Effector memory CD4-positive, alpha-beta T cell (primary cell): ENCODE measurements around the gene ZNF154.

Experiments
- DNase-seq, 3 donors: peaks; one replicate each; pipeline ENCODE4 v3.0.0-alpha.2; 2020
- H3K27ac ChIP-seq: 2 replicates; pipeline ENCODE4 v1.7.0; 2013; ENCODE audit warnings: mild to moderate bottlenecking, low read length, moderate library complexity; ENCODE audit not compliant: insufficient read depth, poor library complexity, severe bottlenecking
- H3K27me3 ChIP-seq: replicated peaks from 2 replicates; pipeline ENCODE4 v1.7.0; 2013; ENCODE audit warnings: mild to moderate bottlenecking, low read length; ENCODE audit not compliant: insufficient read depth, control insufficient read depth, poor library complexity, severe bottlenecking
- H3K36me3 ChIP-seq: 2 replicates; pipeline ENCODE4 v1.7.0; 2013; ENCODE audit warnings: mild to moderate bottlenecking, low read length, moderate library complexity; ENCODE audit not compliant: control insufficient read depth, insufficient read depth
- H3K4me1 ChIP-seq: 2 replicates; pipeline ENCODE4 v1.7.0; 2013; ENCODE audit warnings: low read length, mild to moderate bottlenecking; ENCODE audit not compliant: control insufficient read depth, insufficient read depth, poor library complexity, severe bottlenecking
- H3K4me3 ChIP-seq: 2 replicates; pipeline ENCODE4 v1.7.0; 2013; ENCODE audit warnings: low read length, low read depth, mild to moderate bottlenecking; ENCODE audit not compliant: insufficient read depth, poor library complexity, severe bottlenecking
- H3K9me3 ChIP-seq: 2 replicates; pipeline ENCODE4 v1.7.0; 2013; ENCODE audit warnings: mild to moderate bottlenecking, low read length, moderate library complexity; ENCODE audit not compliant: control insufficient read depth

Gene ZNF154

GRCh38 chr19:57656346-57656745 is 52.7 kb downstream of the ZNF154 start:
- H3K4me3 ChIP-seq, result no peak overlapping the region
- H3K9me3 ChIP-seq, result no peaks in the 10 kb centered on the region
- no peak overlapping the region for H3K27ac ChIP-seq
- no peaks in the 10 kb centered on the region for H3K36me3 ChIP-seq
- no peaks in the 10 kb centered on the region for H3K4me1 ChIP-seq
- DNase-seq, result no peak
- no peaks in the 10 kb centered on the region for H3K27me3 ChIP-seq

- Histone ChIP-seq H3K27me3 (no peaks in the 10 kb centered on the region), H3K27ac (no peak overlapping the region), H3K9me3 (no peaks in the 10 kb centered on the region), H3K4me1 (no peaks in the 10 kb centered on the region), H3K4me3 (no peak overlapping the region), H3K36me3 (no peaks in the 10 kb centered on the region)
- no peak for DNase-seq
These were observed 53.6 kb downstream of the ZNF154 start for GRCh38 chr19:57655443-57655842.

DNA sequence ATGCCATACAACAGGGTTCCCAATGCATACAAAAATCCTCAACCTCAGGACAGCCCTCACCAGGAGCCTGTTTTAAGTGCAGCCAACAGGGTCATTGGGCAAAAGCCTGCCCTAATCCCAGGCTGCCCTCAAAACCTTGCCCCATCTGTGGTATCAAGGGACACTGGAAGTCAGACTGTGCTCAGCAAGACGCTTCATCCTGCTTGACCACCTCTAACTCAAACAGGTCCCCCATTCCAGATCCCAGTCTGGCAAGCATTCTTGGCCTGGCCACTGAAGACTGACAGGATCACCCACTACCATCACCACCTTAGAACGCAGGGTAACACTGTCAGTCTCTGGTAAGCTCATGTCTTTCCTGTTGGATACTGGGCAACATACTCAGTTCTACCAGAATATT is 55.3 kb downstream of the ZNF154 start:
- DNase-seq, result no peak
- no peak overlapping the region for H3K27ac ChIP-seq
- H3K4me1 ChIP-seq, result no peaks in the 10 kb centered on the region
- H3K27me3 ChIP-seq, result no peaks in the 10 kb centered on the region
- no peaks in the 10 kb centered on the region for H3K9me3 ChIP-seq
- no peaks in the 10 kb centered on the region for H3K36me3 ChIP-seq
- H3K4me3 ChIP-seq, result no peak overlapping the region

DNA sequence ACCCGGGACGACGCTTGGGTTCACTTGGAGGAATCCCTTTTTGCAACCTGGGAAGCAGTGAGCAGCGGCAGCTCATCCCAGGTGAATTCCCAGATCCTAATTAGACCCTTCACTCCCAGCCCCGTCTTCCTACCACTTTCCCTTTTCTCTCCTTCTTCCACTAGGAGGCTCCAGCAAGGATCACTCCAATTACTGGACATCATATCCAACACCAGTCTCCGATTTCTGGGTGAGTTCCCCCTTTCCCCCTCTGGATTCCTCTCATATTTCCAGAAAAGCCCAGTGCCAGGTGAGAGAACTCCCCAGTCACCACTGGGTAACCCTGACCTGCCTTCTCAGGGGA is 57.4 kb downstream of the ZNF154 start:
- H3K4me1 ChIP-seq, result no peaks in the 10 kb centered on the region
- H3K36me3 ChIP-seq, result no peaks in the 10 kb centered on the region
- DNase-seq, result no peak
- H3K9me3 ChIP-seq, result peaks cover 2% of the 10 kb centered on the region
- H3K4me3 ChIP-seq, result no peak overlapping the region
- no peak overlapping the region for H3K27ac ChIP-seq
- H3K27me3 ChIP-seq, result no peaks in the 10 kb centered on the region

GRCh38 chr19:57648331-57649003 is 60.5 kb downstream of the ZNF154 start:
- H3K27me3 ChIP-seq, result no peaks in the 10 kb centered on the region
- no peak overlapping the region for H3K4me3 ChIP-seq
- peaks cover 14% of the 10 kb centered on the region for H3K9me3 ChIP-seq

More at GRCh38 chr19:57648331-57649003, 60.5 kb downstream of the ZNF154 start:
- no peaks in the 10 kb centered on the region for H3K36me3 ChIP-seq
- no peaks in the 10 kb centered on the region for H3K4me1 ChIP-seq
- no peak overlapping the region for H3K27ac ChIP-seq
- DNase-seq, result no peak
